Astrocyte (in vitro differentiated cells and primary cell): ENCODE results near the gene SAA1. TPM values are rescaled to one million over a fixed set of nuclear protein-coding genes. Genes with fewer than 3 reads are reported as not detected.
A peak's percentile ranks its signal among the peaks of the same experiment; 100 is the strongest.

Source experiments
- DNase-seq: peaks from one replicate; pipeline ENCODE4 v3.0.0-alpha.2; 2010; ENCODE audit warnings: low read depth
- FAIRE-seq: peaks from 2 replicates; lab custom pipeline; 2011; peaks lifted over from hg19 to GRCh38; lab: Jason Lieb, UNC
- H2AFZ ChIP-seq: 2 replicates; pipeline ENCODE4 v1.6.0; 2012; ENCODE audit warnings: low read depth, low read length, inconsistent platforms
- H3K27ac ChIP-seq: 2 replicates; pipeline ENCODE4 v1.5.1; 2011; ENCODE audit warnings: low read depth, low read length, inconsistent platforms
- H3K27me3 ChIP-seq: 2 replicates; pipeline ENCODE4 v1.6.0; 2011; ENCODE audit warnings: low read length, inconsistent platforms; ENCODE audit not compliant: insufficient read depth
- H3K36me3 ChIP-seq: 2 replicates; pipeline ENCODE4 v1.5.1; 2011; ENCODE audit warnings: low read length, inconsistent platforms; ENCODE audit not compliant: insufficient read depth
- H3K4me1 ChIP-seq: 2 replicates; pipeline ENCODE4 v1.5.1; 2011; ENCODE audit warnings: low read length, inconsistent platforms; ENCODE audit not compliant: insufficient read depth
- H3K4me2 ChIP-seq: 2 replicates; pipeline ENCODE4 v1.6.0; 2012; ENCODE audit warnings: low read length, inconsistent platforms
- H3K4me3 ChIP-seq: 2 replicates; pipeline ENCODE4 v1.5.1; 2011; ENCODE audit warnings: low read depth, mild to moderate bottlenecking, low read length, inconsistent platforms; ENCODE audit not compliant: insufficient read depth
- H3K79me2 ChIP-seq: 2 replicates; pipeline ENCODE4 v1.6.0; 2012; ENCODE audit warnings: mild to moderate bottlenecking, low read length, inconsistent platforms; ENCODE audit not compliant: insufficient read depth
- H3K9ac ChIP-seq: 2 replicates; pipeline ENCODE4 v1.6.0; 2012; ENCODE audit warnings: mild to moderate bottlenecking, low read length, inconsistent platforms
- H3K9me3 ChIP-seq: 2 replicates; pipeline ENCODE4 v1.5.1; 2012; ENCODE audit warnings: low read depth, mild to moderate bottlenecking, low read length, inconsistent platforms; ENCODE audit not compliant: insufficient read depth
- H4K20me1 ChIP-seq: 2 replicates; pipeline ENCODE4 v1.6.0; 2012; ENCODE audit warnings: low read length, inconsistent platforms; ENCODE audit not compliant: insufficient read depth
- H3K27ac Mint-ChIP-seq: one replicate; pipeline ENCODE4 v1.8.0; 2021; ENCODE audit warnings: mild to moderate bottlenecking, mixed read lengths; ENCODE audit not compliant: unreplicated experiment
- H3K27me3 Mint-ChIP-seq: one replicate; pipeline ENCODE4 v1.8.0; 2021; ENCODE audit warnings: low read depth, mixed read lengths; ENCODE audit not compliant: unreplicated experiment
- H3K36me3 Mint-ChIP-seq: one replicate; pipeline ENCODE4 v1.8.0; 2021; ENCODE audit warnings: low read depth, mixed read lengths; ENCODE audit not compliant: unreplicated experiment
- H3K4me1 Mint-ChIP-seq: one replicate; pipeline ENCODE4 v1.8.0; 2021; ENCODE audit warnings: low read depth, mixed read lengths; ENCODE audit not compliant: unreplicated experiment
- H3K4me3 Mint-ChIP-seq: one replicate; pipeline ENCODE4 v1.8.0; 2021; ENCODE audit warnings: mild to moderate bottlenecking, moderate library complexity, mixed read lengths; ENCODE audit not compliant: unreplicated experiment
- H3K9me3 Mint-ChIP-seq: one replicate; pipeline ENCODE4 v1.8.0; 2021; ENCODE audit warnings: mild to moderate bottlenecking, mixed read lengths; ENCODE audit not compliant: unreplicated experiment
- EZH2 ChIP-seq: IDR thresholded peaks from 2 replicates; pipeline ENCODE4 v1.6.1; 2012; ENCODE audit warnings: mild to moderate bottlenecking, low read length, inconsistent platforms; ENCODE audit not compliant: insufficient read depth
- total RNA-seq: library from RNA; stranded (reverse); gene quantifications from 2 replicates; pipeline ENCODE4 v1.2.1, GENCODE V29; 2021
- TF ChIP-seq, protein P1 (sequence below): IDR thresholded peaks from 2 replicates; pipeline ENCODE4 v1.5.1; 2011; ENCODE audit warnings: low read depth, mild to moderate bottlenecking, inconsistent platforms, low read length, moderate library complexity; ENCODE audit not compliant: insufficient read depth

Gene SAA1
- total RNA-seq, 1 donor from 2014 or later, result 0.43 TPM

DNA sequence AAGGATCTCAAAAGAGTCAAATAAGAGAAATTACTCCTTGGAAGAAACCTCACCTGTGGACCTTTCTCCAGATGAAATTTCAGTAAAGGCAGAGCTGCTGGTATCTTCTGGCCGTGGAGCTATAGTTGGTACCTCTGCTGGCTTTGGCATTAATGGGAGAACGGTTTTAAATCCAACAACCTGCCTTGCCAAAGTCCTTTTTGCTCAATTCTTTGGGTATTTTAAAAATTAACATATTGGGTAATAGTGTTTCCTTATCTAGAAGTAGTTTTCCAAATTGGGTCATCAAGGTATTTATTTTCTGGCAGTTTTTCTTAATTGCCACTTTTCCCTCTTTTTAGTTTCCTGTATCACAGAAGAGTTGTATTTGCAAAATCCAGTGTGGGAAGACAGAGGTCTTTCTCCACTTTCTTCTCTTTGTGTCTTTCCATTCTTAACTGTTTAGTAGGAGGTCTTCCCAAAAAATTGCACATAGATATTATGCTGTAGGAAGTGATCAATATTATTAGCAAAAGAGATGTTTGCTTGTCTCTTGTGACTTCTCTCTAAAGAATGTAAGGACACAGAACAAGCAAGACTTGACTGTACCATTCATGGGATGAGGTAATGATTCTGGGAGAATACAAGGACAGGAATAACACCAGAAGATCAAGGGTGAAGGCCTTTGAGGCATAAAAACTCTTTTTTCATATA is 29.3 kb upstream of the SAA1 start, which contains the start of gene SAA4:
SAA4 (minus strand) TSS at position 139 of the 693 bp plus-strand sequence. CDS start 876 bp downstream, outside the sequence.
- FAIRE-seq (no peak), DNase-seq (no peak)
- H3K9me3 ChIP-seq, result no peaks in the 10 kb centered on the region
- H3K27ac ChIP-seq, result no peak within 1 kb of the TSS
- no peak within 1 kb of the TSS for H3K9ac ChIP-seq
- Mint-ChIP-seq H3K4me3 (no peak within 1 kb of the TSS), H3K9me3 (peaks cover 2% of the 10 kb centered on the region), H3K4me1 (peaks cover 4% of the 10 kb centered on the region), H3K36me3 (no peaks in the 10 kb centered on the region), H3K27ac (no peak within 1 kb of the TSS), H3K27me3 (peaks cover 2% of the 10 kb centered on the region)
- no peaks in the 10 kb centered on the region for H3K79me2 ChIP-seq
- no peaks in the 10 kb centered on the region for H3K4me1 ChIP-seq
- no peaks in the 10 kb centered on the region for H3K36me3 ChIP-seq
- no peak for TF ChIP-seq EZH2
- TF ChIP-seq, protein P1, sequence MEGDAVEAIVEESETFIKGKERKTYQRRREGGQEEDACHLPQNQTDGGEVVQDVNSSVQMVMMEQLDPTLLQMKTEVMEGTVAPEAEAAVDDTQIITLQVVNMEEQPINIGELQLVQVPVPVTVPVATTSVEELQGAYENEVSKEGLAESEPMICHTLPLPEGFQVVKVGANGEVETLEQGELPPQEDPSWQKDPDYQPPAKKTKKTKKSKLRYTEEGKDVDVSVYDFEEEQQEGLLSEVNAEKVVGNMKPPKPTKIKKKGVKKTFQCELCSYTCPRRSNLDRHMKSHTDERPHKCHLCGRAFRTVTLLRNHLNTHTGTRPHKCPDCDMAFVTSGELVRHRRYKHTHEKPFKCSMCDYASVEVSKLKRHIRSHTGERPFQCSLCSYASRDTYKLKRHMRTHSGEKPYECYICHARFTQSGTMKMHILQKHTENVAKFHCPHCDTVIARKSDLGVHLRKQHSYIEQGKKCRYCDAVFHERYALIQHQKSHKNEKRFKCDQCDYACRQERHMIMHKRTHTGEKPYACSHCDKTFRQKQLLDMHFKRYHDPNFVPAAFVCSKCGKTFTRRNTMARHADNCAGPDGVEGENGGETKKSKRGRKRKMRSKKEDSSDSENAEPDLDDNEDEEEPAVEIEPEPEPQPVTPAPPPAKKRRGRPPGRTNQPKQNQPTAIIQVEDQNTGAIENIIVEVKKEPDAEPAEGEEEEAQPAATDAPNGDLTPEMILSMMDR, result no peak
- no peaks in the 10 kb centered on the region for H3K27me3 ChIP-seq
- no peak within 1 kb of the TSS for H3K4me3 ChIP-seq
- no peak within 1 kb of the TSS for H2AFZ ChIP-seq
- H4K20me1 ChIP-seq, result no peaks in the 10 kb centered on the region
- no peak within 1 kb of the TSS for H3K4me2 ChIP-seq

GRCh38 chr11:18239655-18240054 is 26.4 kb upstream of the SAA1 start:
- DNase-seq (no peak), FAIRE-seq (no peak)
- H3K4me3 ChIP-seq, result no peak overlapping the region
- H4K20me1 ChIP-seq, result no peaks in the 10 kb centered on the region
- H3K27me3 ChIP-seq, result no peaks in the 10 kb centered on the region
- no peak overlapping the region for H3K4me2 ChIP-seq
- no peak overlapping the region for H2AFZ ChIP-seq
- Mint-ChIP-seq H3K36me3 (no peaks in the 10 kb centered on the region), H3K4me3 (no peak overlapping the region), H3K27ac (no peak overlapping the region), H3K27me3 (peaks cover 2% of the 10 kb centered on the region), H3K4me1 (peaks cover 6% of the 10 kb centered on the region), H3K9me3 (no peaks in the 10 kb centered on the region)
- H3K9ac ChIP-seq, result no peak overlapping the region
- H3K27ac ChIP-seq, result no peak overlapping the region
- TF ChIP-seq, protein P1, result no peak
- no peak for TF ChIP-seq EZH2
- no peaks in the 10 kb centered on the region for H3K9me3 ChIP-seq
- no peaks in the 10 kb centered on the region for H3K4me1 ChIP-seq
- H3K36me3 ChIP-seq, result no peaks in the 10 kb centered on the region
- H3K79me2 ChIP-seq, result no peaks in the 10 kb centered on the region

GRCh38 chr11:18243783-18244362 is 22.2 kb upstream of the SAA1 start:
- Histone ChIP-seq H3K27ac (no peak overlapping the region), H3K36me3 (no peaks in the 10 kb centered on the region), H3K27me3 (no peaks in the 10 kb centered on the region), H4K20me1 (no peaks in the 10 kb centered on the region), H3K4me3 (no peak overlapping the region), H2AFZ (no peak overlapping the region), H3K9ac (no peak overlapping the region), H3K79me2 (no peaks in the 10 kb centered on the region), H3K4me1 (no peaks in the 10 kb centered on the region), H3K9me3 (no peaks in the 10 kb centered on the region), H3K4me2 (no peak overlapping the region)
- H3K27me3 Mint-ChIP-seq, result peaks cover 6% of the 10 kb centered on the region
- H3K9me3 Mint-ChIP-seq, result no peaks in the 10 kb centered on the region
- peaks cover 1% of the 10 kb centered on the region for H3K36me3 Mint-ChIP-seq
- no peak overlapping the region for H3K4me3 Mint-ChIP-seq
- no peak for TF ChIP-seq EZH2
- TF ChIP-seq, protein P1, result peak; percentile 83
- DNase-seq (peak; percentile 44), FAIRE-seq (no peak)
- peaks cover 8% of the 10 kb centered on the region for H3K4me1 Mint-ChIP-seq
- H3K27ac Mint-ChIP-seq, result no peak overlapping the region
